HEK293 (cell line): ENCODE data around the gene ADAMTS16.

Source experiments
- HOXD13 ChIP-seq: sonication (generic); formaldehyde crosslinking; IDR thresholded peaks from 2 replicates; pipeline ENCODE4 v1.8.0; 2022; ENCODE audit warnings: missing genetic modification reagents, borderline replicate concordance
- MEIS1 ChIP-seq: sonication (generic); formaldehyde crosslinking; IDR thresholded peaks from 2 replicates; pipeline ENCODE4 v1.8.1; 2022; ENCODE audit warnings: missing genetic modification reagents, mild to moderate bottlenecking, borderline replicate concordance
- OVOL3 ChIP-seq: fragments of 450-650 bp; formaldehyde crosslinking; IDR thresholded peaks from 2 replicates; pipeline ENCODE4 v1.5.1; 2016; ENCODE audit warnings: missing biosample characterization, missing genetic modification characterization
- SCRT2 ChIP-seq: fragments of 450-650 bp; formaldehyde crosslinking; IDR thresholded peaks from 2 replicates; pipeline ENCODE4 v1.5.1; 2016; ENCODE audit warnings: missing biosample characterization, missing genetic modification characterization
- SP7 ChIP-seq: fragments of 450-650 bp; formaldehyde crosslinking; IDR thresholded peaks from 2 replicates; pipeline ENCODE4 v1.5.1; 2016; ENCODE audit warnings: missing biosample characterization, missing genetic modification characterization
- ZBTB7A ChIP-seq: fragments of 450-650 bp; formaldehyde crosslinking; IDR thresholded peaks from 2 replicates; pipeline ENCODE4 v1.5.1; 2016; ENCODE audit warnings: low read depth, missing biosample characterization, missing genetic modification characterization
- ZBTB8A ChIP-seq: fragments of 450-650 bp; formaldehyde crosslinking; IDR thresholded peaks from 2 replicates; pipeline ENCODE4 v1.5.1; 2016; ENCODE audit warnings: missing biosample characterization, missing genetic modification characterization
- ZNF112 ChIP-seq: fragments of 450-650 bp; formaldehyde crosslinking; IDR thresholded peaks from 2 replicates; pipeline ENCODE4 v1.5.0; 2017; ENCODE audit warnings: missing biosample characterization, missing genetic modification characterization
- ZNF114 ChIP-seq: fragments of 450-650 bp; formaldehyde crosslinking; IDR thresholded peaks from 2 replicates; pipeline ENCODE4 v1.5.0; 2017; ENCODE audit warnings: missing biosample characterization, missing genetic modification characterization
- ZNF132 ChIP-seq: fragments of 450-650 bp; formaldehyde crosslinking; IDR thresholded peaks from 2 replicates; pipeline ENCODE4 v1.5.1; 2017; ENCODE audit warnings: missing biosample characterization, missing genetic modification characterization, borderline replicate concordance
- ZNF140 ChIP-seq: fragments of 450-650 bp; formaldehyde crosslinking; IDR thresholded peaks from 2 replicates; pipeline ENCODE4 v1.5.1; 2016; ENCODE audit warnings: missing biosample characterization, missing genetic modification characterization
- ZNF174 ChIP-seq: fragments of 450-650 bp; formaldehyde crosslinking; IDR thresholded peaks from 2 replicates; pipeline ENCODE4 v1.5.0; 2017; ENCODE audit warnings: missing biosample characterization, mild to moderate bottlenecking, missing genetic modification characterization
- ZNF19 ChIP-seq: fragments of 450-650 bp; formaldehyde crosslinking; IDR thresholded peaks from 2 replicates; pipeline ENCODE4; 2016; ENCODE audit warnings: missing biosample characterization, missing genetic modification characterization, low read depth
- ZNF211 ChIP-seq: fragments of 450-650 bp; formaldehyde crosslinking; IDR thresholded peaks from 2 replicates; pipeline ENCODE4 v1.5.1; 2016; ENCODE audit warnings: low read depth, missing biosample characterization, missing genetic modification characterization
- ZNF221 ChIP-seq: fragments of 450-650 bp; formaldehyde crosslinking; IDR thresholded peaks from 2 replicates; pipeline ENCODE4 v1.5.1; 2017; ENCODE audit warnings: missing biosample characterization, missing genetic modification characterization, borderline replicate concordance
- ZNF248 ChIP-seq: fragments of 450-650 bp; formaldehyde crosslinking; IDR thresholded peaks from 2 replicates; pipeline ENCODE4 v1.5.1; 2017; ENCODE audit warnings: missing biosample characterization, missing genetic modification characterization
- ZNF473 ChIP-seq: fragments of 450-650 bp; formaldehyde crosslinking; IDR thresholded peaks from 2 replicates; pipeline ENCODE4 v1.5.1; 2017; ENCODE audit warnings: missing biosample characterization, missing genetic modification characterization
- ZNF558 ChIP-seq: fragments of 450-650 bp; formaldehyde crosslinking; IDR thresholded peaks from 2 replicates; pipeline ENCODE4 v1.5.1; 2016; ENCODE audit warnings: missing biosample characterization, missing genetic modification characterization
- ZNF571 ChIP-seq: fragments of 450-650 bp; formaldehyde crosslinking; IDR thresholded peaks from 2 replicates; pipeline ENCODE4 v1.5.0; 2017; ENCODE audit warnings: missing biosample characterization, missing genetic modification characterization
- ZNF585B ChIP-seq: fragments of 450-650 bp; formaldehyde crosslinking; IDR thresholded peaks from 2 replicates; pipeline ENCODE4 v1.5.1; 2016; ENCODE audit warnings: missing biosample characterization, missing genetic modification characterization
- ZNF658 ChIP-seq: fragments of 450-650 bp; formaldehyde crosslinking; IDR thresholded peaks from 2 replicates; pipeline ENCODE4; 2016; ENCODE audit warnings: missing biosample characterization, missing genetic modification characterization
- ZNF670 ChIP-seq: fragments of 450-650 bp; formaldehyde crosslinking; IDR thresholded peaks from 2 replicates; pipeline ENCODE4 v1.5.1; 2016; ENCODE audit warnings: missing biosample characterization, missing genetic modification characterization, low read depth
- ZNF747 ChIP-seq: fragments of 450-650 bp; formaldehyde crosslinking; IDR thresholded peaks from 2 replicates; pipeline ENCODE4 v1.5.1; 2016; ENCODE audit warnings: missing biosample characterization, missing genetic modification characterization
- ZNF76 ChIP-seq: fragments of 450-650 bp; formaldehyde crosslinking; IDR thresholded peaks from 2 replicates; pipeline ENCODE4; 2016; ENCODE audit warnings: low read depth, missing biosample characterization, missing genetic modification characterization, borderline replicate concordance
- ZNF792 ChIP-seq: fragments of 450-650 bp; formaldehyde crosslinking; IDR thresholded peaks from 2 replicates; pipeline ENCODE4 v1.5.1; 2016; ENCODE audit warnings: missing biosample characterization, missing genetic modification characterization
- ZNF830 ChIP-seq: fragments of 450-650 bp; IDR thresholded peaks from 2 replicates; pipeline ENCODE4 v1.5.0; 2018; ENCODE audit warnings: missing biosample characterization, missing genetic modification characterization, low read depth, mild to moderate bottlenecking, moderate library complexity
- TF ChIP-seq, protein P1 (sequence below): IDR thresholded peaks from 2 replicates; pipeline ENCODE4 v1.6.1; 2011; ENCODE audit warnings: mild to moderate bottlenecking, low read depth, low read length, borderline replicate concordance
- TF ChIP-seq, protein P2 (sequence below): fragments of 450-650 bp; IDR thresholded peaks from 2 replicates; pipeline ENCODE4 v1.5.1; 2018; ENCODE audit warnings: missing biosample characterization, mild to moderate bottlenecking, missing genetic modification characterization
- TF ChIP-seq, protein P3 (sequence below): fragments of 450-650 bp; formaldehyde crosslinking; IDR thresholded peaks from 2 replicates; pipeline ENCODE4 v1.5.1; 2017; ENCODE audit warnings: missing biosample characterization, missing genetic modification characterization
- TF ChIP-seq, protein P4 (sequence below): fragments of 450-650 bp; formaldehyde crosslinking; IDR thresholded peaks from 2 replicates; pipeline ENCODE4 v1.5.1; 2016; ENCODE audit warnings: missing biosample characterization, missing genetic modification characterization
- TF ChIP-seq, protein P5 (sequence below): fragments of 450-650 bp; formaldehyde crosslinking; IDR thresholded peaks from 2 replicates; pipeline ENCODE4 v1.5.1; 2016; ENCODE audit warnings: missing biosample characterization, missing genetic modification characterization
- TF ChIP-seq, protein P6 (sequence below): fragments of 450-650 bp; formaldehyde crosslinking; IDR thresholded peaks from 2 replicates; pipeline ENCODE4 v1.5.1; 2016; ENCODE audit warnings: missing biosample characterization, missing genetic modification characterization

The ADAMTS16 gene

DNA sequence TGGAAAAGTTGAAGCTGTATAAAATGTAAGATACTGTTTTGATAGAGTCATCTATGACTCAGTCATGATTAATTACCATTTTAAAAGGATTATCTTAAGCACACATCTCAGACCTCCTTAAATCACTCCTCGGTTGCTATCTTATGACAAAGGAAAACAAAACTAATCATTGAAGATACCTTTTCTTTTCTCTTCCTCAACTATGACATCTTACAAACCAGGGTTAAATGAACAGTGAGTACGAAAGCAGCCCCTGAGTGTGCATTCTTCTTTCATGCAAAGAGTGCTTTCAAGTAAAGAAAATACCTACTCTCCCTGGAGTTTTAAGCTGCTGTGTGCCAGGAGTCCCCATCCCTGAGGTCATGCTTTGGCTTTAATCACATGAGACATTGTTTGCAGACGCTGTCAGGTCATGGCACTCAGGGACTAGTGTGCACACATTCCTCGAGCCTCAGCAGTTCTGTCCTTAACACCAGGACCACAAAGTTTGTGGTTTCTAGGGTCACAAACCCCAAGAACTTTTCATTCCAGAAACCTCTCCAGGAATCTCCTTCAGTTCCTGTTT lies 195.7 kb downstream of the ADAMTS16 start (continued):
- TF ChIP-seq ZNF658 (tag by site-specific recombination) (no peak), ZNF114 (tag by site-specific recombination) (no peak), ZNF211 (tag by site-specific recombination) (no peak), OVOL3 (tag by site-specific recombination) (0 out of 2 replicates have a peak, but pooled peaks have one; percentile 14), ZNF571 (tag by site-specific recombination) (no peak), SP7 (tag by site-specific recombination) (peak; percentile 33; the same call in 1 of the 2 replicates), ZNF830 (tag by site-specific recombination) (no peak), ZNF132 (tag by site-specific recombination) (no peak), ZNF112 (tag by site-specific recombination) (no peak), ZNF747 (tag by site-specific recombination) (no peak), ZNF76 (tag by site-specific recombination) (no peak), ZNF670 (tag by site-specific recombination) (no peak), ZNF248 (no peak), ZNF792 (no peak), ZNF558 (tag by site-specific recombination) (no peak), ZNF221 (tag by site-specific recombination) (no peak), MEIS1 (peak; percentile 79; the same call in 1 of the 2 replicates), ZNF174 (tag by site-specific recombination) (no peak), ZNF140 (tag by site-specific recombination) (no peak), SCRT2 (tag by site-specific recombination) (no peak), ZBTB8A (tag by site-specific recombination) (no peak), ZNF19 (tag by site-specific recombination) (no peak), ZNF473 (no peak), ZNF585B (tag by site-specific recombination) (no peak), ZBTB7A (tag by site-specific recombination) (no peak), HOXD13 (CRISPR knock-in tag) (no peak)
- TF ChIP-seq, protein P1, sequence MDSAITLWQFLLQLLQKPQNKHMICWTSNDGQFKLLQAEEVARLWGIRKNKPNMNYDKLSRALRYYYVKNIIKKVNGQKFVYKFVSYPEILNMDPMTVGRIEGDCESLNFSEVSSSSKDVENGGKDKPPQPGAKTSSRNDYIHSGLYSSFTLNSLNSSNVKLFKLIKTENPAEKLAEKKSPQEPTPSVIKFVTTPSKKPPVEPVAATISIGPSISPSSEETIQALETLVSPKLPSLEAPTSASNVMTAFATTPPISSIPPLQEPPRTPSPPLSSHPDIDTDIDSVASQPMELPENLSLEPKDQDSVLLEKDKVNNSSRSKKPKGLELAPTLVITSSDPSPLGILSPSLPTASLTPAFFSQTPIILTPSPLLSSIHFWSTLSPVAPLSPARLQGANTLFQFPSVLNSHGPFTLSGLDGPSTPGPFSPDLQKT: no peak
- TF ChIP-seq, protein P2, sequence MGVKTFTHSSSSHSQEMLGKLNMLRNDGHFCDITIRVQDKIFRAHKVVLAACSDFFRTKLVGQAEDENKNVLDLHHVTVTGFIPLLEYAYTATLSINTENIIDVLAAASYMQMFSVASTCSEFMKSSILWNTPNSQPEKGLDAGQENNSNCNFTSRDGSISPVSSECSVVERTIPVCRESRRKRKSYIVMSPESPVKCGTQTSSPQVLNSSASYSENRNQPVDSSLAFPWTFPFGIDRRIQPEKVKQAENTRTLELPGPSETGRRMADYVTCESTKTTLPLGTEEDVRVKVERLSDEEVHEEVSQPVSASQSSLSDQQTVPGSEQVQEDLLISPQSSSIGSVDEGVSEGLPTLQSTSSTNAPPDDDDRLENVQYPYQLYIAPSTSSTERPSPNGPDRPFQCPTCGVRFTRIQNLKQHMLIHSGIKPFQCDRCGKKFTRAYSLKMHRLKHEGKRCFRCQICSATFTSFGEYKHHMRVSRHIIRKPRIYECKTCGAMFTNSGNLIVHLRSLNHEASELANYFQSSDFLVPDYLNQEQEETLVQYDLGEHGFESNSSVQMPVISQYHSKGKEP: no peak
- TF ChIP-seq, protein P3, sequence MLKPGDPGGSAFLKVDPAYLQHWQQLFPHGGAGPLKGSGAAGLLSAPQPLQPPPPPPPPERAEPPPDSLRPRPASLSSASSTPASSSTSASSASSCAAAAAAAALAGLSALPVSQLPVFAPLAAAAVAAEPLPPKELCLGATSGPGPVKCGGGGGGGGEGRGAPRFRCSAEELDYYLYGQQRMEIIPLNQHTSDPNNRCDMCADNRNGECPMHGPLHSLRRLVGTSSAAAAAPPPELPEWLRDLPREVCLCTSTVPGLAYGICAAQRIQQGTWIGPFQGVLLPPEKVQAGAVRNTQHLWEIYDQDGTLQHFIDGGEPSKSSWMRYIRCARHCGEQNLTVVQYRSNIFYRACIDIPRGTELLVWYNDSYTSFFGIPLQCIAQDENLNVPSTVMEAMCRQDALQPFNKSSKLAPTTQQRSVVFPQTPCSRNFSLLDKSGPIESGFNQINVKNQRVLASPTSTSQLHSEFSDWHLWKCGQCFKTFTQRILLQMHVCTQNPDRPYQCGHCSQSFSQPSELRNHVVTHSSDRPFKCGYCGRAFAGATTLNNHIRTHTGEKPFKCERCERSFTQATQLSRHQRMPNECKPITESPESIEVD (tag by site-specific recombination): peak; percentile 80
- TF ChIP-seq, protein P4, sequence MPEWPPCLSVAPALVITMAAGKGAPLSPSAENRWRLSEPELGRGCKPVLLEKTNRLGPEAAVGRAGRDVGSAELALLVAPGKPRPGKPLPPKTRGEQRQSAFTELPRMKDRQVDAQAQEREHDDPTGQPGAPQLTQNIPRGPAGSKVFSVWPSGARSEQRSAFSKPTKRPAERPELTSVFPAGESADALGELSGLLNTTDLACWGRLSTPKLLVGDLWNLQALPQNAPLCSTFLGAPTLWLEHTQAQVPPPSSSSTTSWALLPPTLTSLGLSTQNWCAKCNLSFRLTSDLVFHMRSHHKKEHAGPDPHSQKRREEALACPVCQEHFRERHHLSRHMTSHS: no peak
- TF ChIP-seq, protein P5, sequence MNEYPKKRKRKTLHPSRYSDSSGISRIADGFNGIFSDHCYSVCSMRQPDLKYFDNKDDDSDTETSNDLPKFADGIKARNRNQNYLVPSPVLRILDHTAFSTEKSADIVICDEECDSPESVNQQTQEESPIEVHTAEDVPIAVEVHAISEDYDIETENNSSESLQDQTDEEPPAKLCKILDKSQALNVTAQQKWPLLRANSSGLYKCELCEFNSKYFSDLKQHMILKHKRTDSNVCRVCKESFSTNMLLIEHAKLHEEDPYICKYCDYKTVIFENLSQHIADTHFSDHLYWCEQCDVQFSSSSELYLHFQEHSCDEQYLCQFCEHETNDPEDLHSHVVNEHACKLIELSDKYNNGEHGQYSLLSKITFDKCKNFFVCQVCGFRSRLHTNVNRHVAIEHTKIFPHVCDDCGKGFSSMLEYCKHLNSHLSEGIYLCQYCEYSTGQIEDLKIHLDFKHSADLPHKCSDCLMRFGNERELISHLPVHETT (tag by site-specific recombination): peak; percentile 91
- TF ChIP-seq, protein P6, sequence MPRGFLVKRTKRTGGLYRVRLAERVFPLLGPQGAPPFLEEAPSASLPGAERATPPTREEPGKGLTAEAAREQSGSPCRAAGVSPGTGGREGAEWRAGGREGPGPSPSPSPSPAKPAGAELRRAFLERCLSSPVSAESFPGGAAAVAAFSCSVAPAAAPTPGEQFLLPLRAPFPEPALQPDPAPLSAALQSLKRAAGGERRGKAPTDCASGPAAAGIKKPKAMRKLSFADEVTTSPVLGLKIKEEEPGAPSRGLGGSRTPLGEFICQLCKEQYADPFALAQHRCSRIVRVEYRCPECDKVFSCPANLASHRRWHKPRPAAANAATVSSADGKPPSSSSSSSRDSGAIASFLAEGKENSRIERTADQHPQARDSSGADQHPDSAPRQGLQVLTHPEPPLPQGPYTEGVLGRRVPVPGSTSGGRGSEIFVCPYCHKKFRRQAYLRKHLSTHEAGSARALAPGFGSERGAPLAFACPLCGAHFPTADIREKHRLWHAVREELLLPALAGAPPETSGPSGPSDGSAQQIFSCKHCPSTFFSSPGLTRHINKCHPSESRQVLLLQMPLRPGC (tag by site-specific recombination): peak; percentile 78
